ENCODE measurements around the gene GALR3. TPM values are rescaled to one million over a fixed set of nuclear protein-coding genes. Genes with fewer than 3 reads are reported as not detected.

GALR3 gene
- total RNA-seq, 4 donors from 2014 or later: not detected

DNA sequence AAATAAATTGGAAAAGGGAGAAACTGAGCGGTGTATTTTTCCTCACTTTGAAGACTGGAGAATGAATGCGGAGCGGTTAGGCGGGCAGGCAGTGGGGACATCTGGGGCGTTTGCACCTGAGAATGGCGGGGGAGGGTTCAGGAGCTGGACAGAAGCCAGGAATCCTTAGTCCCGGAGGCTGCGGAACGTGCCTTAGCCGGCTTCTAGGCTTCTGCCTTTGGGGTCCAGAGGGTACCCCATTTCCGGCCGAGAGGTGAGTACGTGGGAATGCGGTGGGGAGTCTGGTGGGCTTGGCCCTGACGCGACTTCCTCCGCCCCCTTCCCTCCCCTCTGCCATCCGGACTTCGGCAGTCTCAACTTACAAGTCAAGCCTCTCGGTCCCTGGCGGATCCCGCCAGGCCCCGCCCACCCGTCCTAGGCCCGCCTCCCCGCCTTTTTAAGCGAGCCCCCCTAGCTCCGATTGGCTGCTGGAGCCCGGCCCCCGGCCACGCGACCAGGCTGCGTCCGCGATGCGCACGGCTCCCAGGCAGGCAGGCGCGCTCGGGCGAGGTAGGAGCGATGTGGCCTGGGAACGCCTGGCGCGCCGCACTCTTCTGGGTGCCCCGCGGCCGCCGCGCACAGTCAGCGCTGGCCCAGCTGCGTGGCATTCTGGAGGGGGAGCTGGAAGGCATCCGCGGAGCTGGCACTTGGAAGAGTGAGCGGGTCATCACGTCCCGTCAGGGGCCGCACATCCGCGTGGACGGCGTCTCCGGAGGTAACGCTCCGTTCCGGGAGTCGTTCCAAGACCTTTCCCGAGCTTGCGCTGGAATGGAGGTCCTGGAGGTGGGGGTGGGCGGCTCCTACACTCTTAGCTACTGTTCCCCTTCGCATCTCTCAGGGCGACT, 15.5 kb upstream of the GALR3 start, which contains the start of gene GCAT:
Gene GCAT, plus strand, starts transcription at position 525 of the 884 bp plus-strand sequence. Its CDS starts 34 bp downstream, at position 559.
- intact Hi-C loops (cut with DNase I; ENCODE audit: low total_unique reads): no loop called here
- peaks cover 5 to 55% (median 40%) of the 10 kb centered on the region in 4 donors for H3K4me1 ChIP-seq
- whole genome bisulfite sequencing, 2 donors (ENCODE audit: low coverage in 1 of 2): 0 to 2% methylated on average over 6 to 35 of the region's 73 CpGs
- in situ Hi-C loops (cut with MboI; ENCODE audit: low pct_ligation_motif_present in 1 of 4, low pct_unique_long_range_greater_than_20kb in 1 of 4, low sequenced_read_pairs in 3 of 4): loop anchor here in 1 of 4 donors (25.0 kb wide), 1 partner anchor 155 kb away; the partner anchor contains the start of genes C22orf23 and POLR2F
- peak within 1 kb of the TSS; percentile 53 to 65 (median 58) for H3K4me3 ChIP-seq
- no peaks in the 10 kb centered on the region for H3K9me3 ChIP-seq
- DNase-seq: peak; percentile 96
- peak within 1 kb of the TSS; percentile 93 to 96 (median 94) for H3K27ac ChIP-seq
- H3K36me3 ChIP-seq: no peaks in the 10 kb centered on the region
- TF ChIP-seq POLR2AphosphoS5 (IDR thresholded peaks at IDR 0.05) (peak; percentile 75 to 84 (median 76)), POLR2A (IDR thresholded peaks at IDR 0.05) (peak; percentile 77), EP300 (IDR thresholded peaks at IDR 0.05; ENCODE audit: low read depth) (no peak)
- no peaks in the 10 kb centered on the region for H3K27me3 ChIP-seq

DNA sequence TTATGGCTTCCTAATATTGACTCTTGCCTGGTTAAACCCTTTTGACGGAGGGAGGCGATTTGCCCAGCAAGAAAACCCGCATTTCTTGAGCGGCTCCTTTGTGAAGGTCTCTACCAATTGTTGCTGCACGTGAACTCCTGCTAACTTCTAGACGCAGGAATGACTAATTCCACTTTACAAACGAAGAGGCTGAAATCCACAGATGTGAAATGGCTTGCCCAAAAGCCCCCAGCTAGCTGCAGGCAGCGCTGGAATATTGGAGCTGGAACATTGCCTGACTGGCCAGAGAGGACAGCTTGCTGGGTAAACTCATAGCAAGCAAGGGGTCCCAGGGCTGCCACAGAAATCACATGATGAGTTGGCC, 14.9 kb upstream of the GALR3 start:
- H3K36me3 ChIP-seq: no peaks in the 10 kb centered on the region
- WGBS, 2 donors (ENCODE audit: low coverage in 1 of 2): 0 to 6% methylated on average over 3 to 8 of the region's 8 CpGs
- TF ChIP-seq POLR2A (IDR thresholded peaks at IDR 0.05) (no peak), POLR2AphosphoS5 (IDR thresholded peaks at IDR 0.05) (no peak), EP300 (IDR thresholded peaks at IDR 0.05; ENCODE audit: low read depth) (no peak)
- TF ChIP-seq, protein P1, sequence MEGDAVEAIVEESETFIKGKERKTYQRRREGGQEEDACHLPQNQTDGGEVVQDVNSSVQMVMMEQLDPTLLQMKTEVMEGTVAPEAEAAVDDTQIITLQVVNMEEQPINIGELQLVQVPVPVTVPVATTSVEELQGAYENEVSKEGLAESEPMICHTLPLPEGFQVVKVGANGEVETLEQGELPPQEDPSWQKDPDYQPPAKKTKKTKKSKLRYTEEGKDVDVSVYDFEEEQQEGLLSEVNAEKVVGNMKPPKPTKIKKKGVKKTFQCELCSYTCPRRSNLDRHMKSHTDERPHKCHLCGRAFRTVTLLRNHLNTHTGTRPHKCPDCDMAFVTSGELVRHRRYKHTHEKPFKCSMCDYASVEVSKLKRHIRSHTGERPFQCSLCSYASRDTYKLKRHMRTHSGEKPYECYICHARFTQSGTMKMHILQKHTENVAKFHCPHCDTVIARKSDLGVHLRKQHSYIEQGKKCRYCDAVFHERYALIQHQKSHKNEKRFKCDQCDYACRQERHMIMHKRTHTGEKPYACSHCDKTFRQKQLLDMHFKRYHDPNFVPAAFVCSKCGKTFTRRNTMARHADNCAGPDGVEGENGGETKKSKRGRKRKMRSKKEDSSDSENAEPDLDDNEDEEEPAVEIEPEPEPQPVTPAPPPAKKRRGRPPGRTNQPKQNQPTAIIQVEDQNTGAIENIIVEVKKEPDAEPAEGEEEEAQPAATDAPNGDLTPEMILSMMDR (IDR thresholded peaks at IDR 0.05): no peak
- peaks cover 5 to 49% (median 33%) of the 10 kb centered on the region in 4 donors for H3K4me1 ChIP-seq
- H3K9me3 ChIP-seq: no peaks in the 10 kb centered on the region
- intact Hi-C loops (cut with DNase I; ENCODE audit: low total_unique reads) (no loop called here), in situ Hi-C loops (cut with MboI; ENCODE audit: low pct_ligation_motif_present in 1 of 4, low pct_unique_long_range_greater_than_20kb in 1 of 4, low sequenced_read_pairs in 3 of 4) (loop anchor here in 1 of 4 donors (25.0 kb wide), 1 partner anchor 154 kb away; the partner anchor contains the start of genes C22orf23 and POLR2F)
- H3K27me3 ChIP-seq: no peaks in the 10 kb centered on the region
- H3K27ac ChIP-seq: peak overlapping the region; percentile 93 to 96 (median 94)
- no peak for DNase-seq
- peak overlapping the region; percentile 15 to 65 (median 58) for H3K4me3 ChIP-seq

DNA sequence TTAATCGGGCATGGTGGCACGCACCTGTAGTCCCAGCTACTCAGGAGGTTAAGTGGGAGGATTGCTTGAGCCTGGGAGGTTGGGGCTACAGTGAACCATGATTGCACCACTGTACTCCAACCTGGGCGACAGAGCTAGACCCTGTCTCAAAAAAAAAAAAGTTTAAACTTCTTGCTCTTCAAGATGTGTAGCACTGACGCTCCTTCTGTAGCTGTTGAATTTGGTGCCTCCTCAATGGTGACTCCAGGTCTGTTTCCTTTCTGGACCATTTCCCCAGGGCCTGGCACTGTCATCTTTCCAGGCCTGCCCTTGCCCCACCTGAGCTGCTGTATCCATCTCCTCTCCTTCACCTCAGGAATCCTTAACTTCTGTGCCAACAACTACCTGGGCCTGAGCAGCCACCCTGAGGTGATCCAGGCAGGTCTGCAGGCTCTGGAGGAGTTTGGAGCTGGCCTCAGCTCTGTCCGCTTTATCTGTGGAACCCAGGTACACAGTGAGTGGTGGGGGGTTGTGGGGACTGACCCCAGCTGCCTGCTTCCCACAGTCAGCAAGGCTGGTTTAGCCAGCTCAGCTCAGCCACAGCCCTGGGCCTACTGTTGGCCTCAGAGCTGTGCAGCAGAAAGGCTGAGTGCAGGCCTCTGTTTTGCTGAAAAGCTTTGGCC, 13.4 kb upstream of the GALR3 start:
- H3K4me3 ChIP-seq: no peak overlapping the region
- no peaks in the 10 kb centered on the region for H3K36me3 ChIP-seq
- intact Hi-C loops (cut with DNase I; ENCODE audit: low total_unique reads): loop anchor here (10.0 kb wide), 1 partner anchor 125 kb away; no protein-coding TSS in a partner anchor
- in situ Hi-C loops (cut with MboI; ENCODE audit: low pct_ligation_motif_present in 1 of 4, low pct_unique_long_range_greater_than_20kb in 1 of 4, low sequenced_read_pairs in 3 of 4): loop anchor here (5.0 to 25.0 kb wide), 4 partner anchors 52 to 155 kb away; partner anchors contain the start of genes C22orf23 (in 1 of the 4) and POLR2F (in 1 of the 4)
- no peak for DNase-seq
- H3K27me3 ChIP-seq: no peaks in the 10 kb centered on the region
- no peak for TF ChIP-seq EP300 (IDR thresholded peaks at IDR 0.05; ENCODE audit: low read depth)
- TF ChIP-seq, protein P1 (IDR thresholded peaks at IDR 0.05): no peak
- TF ChIP-seq POLR2A (IDR thresholded peaks at IDR 0.05): peak; percentile 9
- no peak for TF ChIP-seq POLR2AphosphoS5 (IDR thresholded peaks at IDR 0.05)
- H3K27ac ChIP-seq: no peak overlapping the region
- H3K9me3 ChIP-seq: no peaks in the 10 kb centered on the region
- H3K4me1 ChIP-seq: peaks cover 5 to 35% (median 20%) of the 10 kb centered on the region in 4 donors
- WGBS, 2 donors (ENCODE audit: low coverage in 1 of 2): 87 to 91% methylated on average over 4 to 5 of the region's 5 CpGs

DNA sequence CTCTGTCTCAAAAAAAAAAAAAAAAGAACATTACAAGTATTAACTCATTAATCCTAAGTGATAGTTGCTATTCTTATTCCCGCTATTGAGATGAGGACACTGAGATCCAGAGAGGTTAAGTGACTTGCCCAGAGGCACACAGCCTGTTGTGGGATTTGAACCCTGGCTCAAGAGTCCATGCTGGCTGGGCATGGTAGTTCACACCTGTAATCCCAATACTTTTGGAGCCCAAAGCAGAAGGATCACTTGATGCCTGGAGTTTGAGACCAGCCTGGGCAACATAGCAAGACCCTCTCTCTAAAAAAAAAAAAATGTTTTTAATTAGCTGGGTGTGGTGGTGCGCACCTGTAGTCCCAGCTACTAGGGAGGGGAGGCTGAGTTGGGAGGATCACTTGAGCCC, 11.3 kb upstream of the GALR3 start:
- in situ Hi-C loops (cut with MboI; ENCODE audit: low pct_ligation_motif_present in 1 of 4, low pct_unique_long_range_greater_than_20kb in 1 of 4, low sequenced_read_pairs in 3 of 4) (loop anchor here (5.0 to 25.0 kb wide), 4 partner anchors 50 to 153 kb away; partner anchors contain the start of genes C22orf23 (in 1 of the 4) and POLR2F (in 1 of the 4)), intact Hi-C loops (cut with DNase I; ENCODE audit: low total_unique reads) (loop anchor here (10.0 kb wide), 1 partner anchor 123 kb away; no protein-coding TSS in a partner anchor)
- Histone ChIP-seq H3K4me1 (peaks cover 5 to 20% (median 14%) of the 10 kb centered on the region in 4 donors), H3K27me3 (no peaks in the 10 kb centered on the region), H3K27ac (no peak overlapping the region), H3K36me3 (no peaks in the 10 kb centered on the region), H3K4me3 (no peak overlapping the region), H3K9me3 (no peaks in the 10 kb centered on the region)
- 94 to 100% methylated on average over 2 of the region's 2 CpGs for WGBS, 2 donors (ENCODE audit: low coverage in 1 of 2)
- no peak for DNase-seq
- TF ChIP-seq POLR2AphosphoS5 (IDR thresholded peaks at IDR 0.05): no peak
- TF ChIP-seq POLR2A (IDR thresholded peaks at IDR 0.05): no peak
- TF ChIP-seq EP300 (IDR thresholded peaks at IDR 0.05; ENCODE audit: low read depth): no peak
- TF ChIP-seq, protein P1 (IDR thresholded peaks at IDR 0.05): no peak

Data from transverse colon (tissue), 4 donors.